H1 (cell line): ENCODE measurements around the gene RNPS1. TPM values are rescaled to one million over a fixed set of nuclear protein-coding genes. Genes with fewer than 3 reads are reported as not detected.
"Not testable (repeated sequence)": the region's sequence is repeated elsewhere in the genome, so short reads cannot be mapped to it uniquely, and the experiment has no call there.

Source experiments
- CTCF ChIA-PET: fragments of 300-600 bp; sonication (Branson Sonifier 250); formaldehyde crosslinking; loops from one replicate; lab custom pipeline; 2021; ENCODE audit not compliant: partially characterized antibody; lab: Charles Lee
- POLR2A ChIA-PET: fragments of 300-600 bp; sonication (Branson Sonifier 250); formaldehyde crosslinking; loops from one replicate; lab custom pipeline; 2021; ENCODE audit warnings: inconsistent platforms; ENCODE audit not compliant: partially characterized antibody; lab: Charles Lee
- DNase-seq, 2 experiments: peaks; one replicate each; pipeline versions ENCODE4 v3.0.0 to v3.0.0-alpha.2; 2010 to 2022; ENCODE audit warnings: low spot score in 2 of 2, low read depth in 1 of 2, mixed read lengths in 1 of 2
- FAIRE-seq: peaks from 2 replicates; lab custom pipeline; 2011; peaks lifted over from hg19 to GRCh38; lab: Jason Lieb, UNC
- H2AFZ ChIP-seq: 2 replicates; pipeline ENCODE4 v1.8.1; 2012; ENCODE audit warnings: low read length, inconsistent platforms
- H2AK5ac ChIP-seq: 2 replicates; pipeline ENCODE4 v1.6.1; 2013; ENCODE audit warnings: low read depth, low read length
- H2BK120ac ChIP-seq: replicated peaks from 2 replicates; pipeline ENCODE3; 2013; ENCODE audit warnings: low read depth, low read length, inconsistent platforms
- H2BK12ac ChIP-seq: 2 replicates; pipeline ENCODE4 v1.6.1; 2013; ENCODE audit warnings: low read depth, low read length
- H2BK15ac ChIP-seq: 2 replicates; pipeline ENCODE4 v1.6.1; 2013; ENCODE audit warnings: low read length
- H2BK20ac ChIP-seq: 2 replicates; pipeline ENCODE4 v1.6.1; 2013; ENCODE audit warnings: low read length
- H2BK5ac ChIP-seq: 2 replicates; pipeline ENCODE4 v1.6.1; 2013; ENCODE audit warnings: low read depth, low read length
- H3K14ac ChIP-seq: 2 replicates; pipeline ENCODE4 v1.6.1; 2013; ENCODE audit warnings: inconsistent platforms; ENCODE audit not compliant: insufficient read length
- H3K18ac ChIP-seq: 2 replicates; pipeline ENCODE4 v1.6.1; 2013; ENCODE audit warnings: low read length; ENCODE audit errors: extremely low read depth
- H3K23ac ChIP-seq: 2 replicates; pipeline ENCODE4 v1.6.1; 2013; ENCODE audit warnings: inconsistent platforms; ENCODE audit not compliant: insufficient read length
- H3K23me2 ChIP-seq: 2 replicates; pipeline ENCODE4 v1.6.1; 2013; ENCODE audit warnings: low read depth, low read length
- H3K27ac ChIP-seq: 2 replicates; pipeline ENCODE4 v1.6.1; 2011; ENCODE audit warnings: low read depth, low read length, inconsistent platforms
- H3K27me3 ChIP-seq, 4 experiments: replicated peaks in 1 of 4; 1 replicate in 1 of 4; 2 replicates in 3 of 4; pipeline versions ENCODE4 v1.6.1 to v1.8.1; 2011 to 2013; ENCODE audit warnings: low read length in 3 of 4, mild to moderate bottlenecking in 3 of 4, inconsistent platforms in 2 of 4, mixed read lengths in 2 of 4, moderate library complexity in 1 of 4; ENCODE audit not compliant: control insufficient read depth in 3 of 4, insufficient read depth in 3 of 4; ENCODE audit errors: extremely low read depth in 1 of 4
- H3K36me3 ChIP-seq, 4 experiments: 2 replicates each; pipeline versions ENCODE4 v1.6.1 to v1.8.1; 2011 to 2013; ENCODE audit warnings: mild to moderate bottlenecking in 4 of 4, low read length in 3 of 4, moderate library complexity in 2 of 4, control low read depth in 1 of 4, inconsistent platforms in 1 of 4; ENCODE audit not compliant: insufficient read depth in 4 of 4, control insufficient read depth in 2 of 4
- H3K4ac ChIP-seq: replicated peaks from 2 replicates; pipeline ENCODE3; 2013; ENCODE audit warnings: low read length, low read depth, mixed read lengths, inconsistent platforms; ENCODE audit not compliant: insufficient read length
- H3K4me1 ChIP-seq, 4 experiments: replicated peaks in 1 of 4; 1 replicate in 1 of 4; 2 replicates in 3 of 4; pipeline versions ENCODE4 v1.6.1 to v1.8.1; 2011 to 2013; ENCODE audit warnings: low read length in 3 of 4, inconsistent platforms in 2 of 4, mixed read lengths in 1 of 4; ENCODE audit not compliant: insufficient read depth in 4 of 4, control insufficient read depth in 3 of 4
- H3K4me2 ChIP-seq, 2 experiments: 2 replicates each; pipeline versions ENCODE4 v1.6.1 to v1.8.1; 2011 to 2013; ENCODE audit warnings: low read depth in 2 of 2, low read length in 2 of 2, control low read depth in 1 of 2, inconsistent platforms in 1 of 2, mild to moderate bottlenecking in 1 of 2; ENCODE audit not compliant: insufficient read depth in 1 of 2
- H3K4me3 ChIP-seq, 4 experiments: fragments of 200-600, 300-600 bp in 1 of 4; sonication (generic), shearing (Covaris generic), sonication (Bioruptor Twin) in 1 of 4; 2 replicates each; pipeline versions ENCODE4 v1.5.1 to v1.8.1; 2011 to 2016; ENCODE audit warnings: low read length in 4 of 4, low read depth in 3 of 4, control low read depth in 2 of 4, inconsistent platforms in 2 of 4, mild to moderate bottlenecking in 2 of 4, mixed read lengths in 1 of 4, moderate library complexity in 1 of 4; ENCODE audit not compliant: insufficient read depth in 2 of 4; ENCODE audit errors: extremely low read depth in 1 of 4
- H3K56ac ChIP-seq: replicated peaks from 2 replicates; pipeline ENCODE3; 2013; ENCODE audit warnings: low read depth, mild to moderate bottlenecking, mixed read lengths, low read length, inconsistent platforms; ENCODE audit not compliant: insufficient read length
- H3K79me1 ChIP-seq: 2 replicates; pipeline ENCODE4 v1.6.1; 2013; ENCODE audit warnings: low read depth, low read length, control low read depth
- H3K79me2 ChIP-seq, 2 experiments: 2 replicates each; pipeline versions ENCODE4 v1.6.1 to v1.8.1; 2012 to 2013; ENCODE audit warnings: low read length in 2 of 2, mild to moderate bottlenecking in 2 of 2, inconsistent platforms in 1 of 2; ENCODE audit not compliant: insufficient read depth in 2 of 2, control insufficient read depth in 1 of 2
- H3K9ac ChIP-seq, 4 experiments: replicated peaks in 1 of 4; 1 replicate in 1 of 4; 2 replicates in 3 of 4; pipeline versions ENCODE4 v1.6.1 to v1.8.1; 2011 to 2013; ENCODE audit warnings: low read depth in 3 of 4, low read length in 3 of 4, control low read depth in 2 of 4, mild to moderate bottlenecking in 2 of 4, moderate library complexity in 2 of 4, inconsistent platforms in 1 of 4; ENCODE audit errors: extremely low read depth in 1 of 4
- H3K9me3 ChIP-seq, 2 experiments: 2 replicates each; pipeline versions ENCODE4 v1.6.1 to v1.8.1; 2012 to 2013; ENCODE audit warnings: mild to moderate bottlenecking in 2 of 2, moderate library complexity in 2 of 2, control low read depth in 1 of 2, inconsistent platforms in 1 of 2, low read depth in 1 of 2, low read length in 1 of 2, mixed read lengths in 1 of 2; ENCODE audit not compliant: insufficient read depth in 2 of 2
- H4K20me1 ChIP-seq, 2 experiments: replicated peaks in 1 of 2; 2 replicates each; pipeline versions ENCODE3 to v1.8.1; 2011 to 2013; ENCODE audit warnings: inconsistent platforms in 2 of 2, low read length in 2 of 2, mild to moderate bottlenecking in 1 of 2; ENCODE audit not compliant: insufficient read depth in 2 of 2, control insufficient read depth in 1 of 2
- H4K5ac ChIP-seq: 2 replicates; pipeline ENCODE4 v1.6.1; 2013; ENCODE audit warnings: low read length, low read depth, mixed read lengths, inconsistent platforms; ENCODE audit not compliant: insufficient read length
- H4K8ac ChIP-seq: 2 replicates; pipeline ENCODE4 v1.8.0; 2013; ENCODE audit warnings: mild to moderate bottlenecking, moderate library complexity, low read length, inconsistent platforms; ENCODE audit not compliant: insufficient read depth; ENCODE audit errors: extremely low read depth
- H4K91ac ChIP-seq: replicated peaks from 2 replicates; pipeline ENCODE3; 2013; ENCODE audit warnings: low read length, mixed read lengths, inconsistent platforms; ENCODE audit not compliant: insufficient read length
- WGBS, 2 experiments: shearing (Covaris generic) in 1 of 2; methylation state at CpG; one replicate each; pipeline versions ENCODE4 v1.1.6 to v1.1.7; 2013 to 2015; ENCODE audit warnings: low lambda C conversion rate in 2 of 2, mixed read lengths in 2 of 2, inconsistent platforms in 1 of 2, low coverage in 1 of 2, missing lambda C conversion rate in 1 of 2; ENCODE audit not compliant: insufficient replicate concordance in 2 of 2, insufficient coverage in 1 of 2, insufficient read length in 1 of 2; ENCODE audit errors: extremely low coverage in 1 of 2, missing lambda C conversion rate in 1 of 2; 5-methylcytosine and 5-hydroxymethylcytosine counted together
- polyA plus RNA-seq, 7 experiments: library from polyadenylated mRNA; depleted of rRNA in 3 of 7; stranded (reverse) in 5 of 7; unstranded in 2 of 7; fragments of >200 nt in 5 of 7; fragments of 200-250 nt in 2 of 7; gene quantifications; 1 replicate in 5 of 7; 2 replicates in 1 of 7; 4 replicates in 1 of 7; pipeline versions ENCODE4 v1.2.1 to v1.2.3, GENCODE V29; 2011 to 2013; ENCODE audit warnings: missing spikeins in 2 of 7, mixed read lengths in 2 of 7
- total RNA-seq: library from RNA; stranded (reverse); fragmentation: NEBNext Ultra II Directional; extraction: Animal tissue kit (Norgen Biotek cat#: 25700); gene quantifications from 2 replicates; pipeline ENCODE4 v1.2.1, GENCODE V29; 2021

Gene RNPS1
- total and polyA plus RNA-seq, 2 of the 8 experiments (the other 6 are each of a cell fraction or from before 2014, with no cell fraction given): 330 to 350 TPM

- not testable (repeated sequence) for H2BK120ac ChIP-seq, H4K8ac ChIP-seq, H2AFZ ChIP-seq, H3K27ac ChIP-seq, H3K4me3 ChIP-seq, H4K5ac ChIP-seq, H3K9ac ChIP-seq, H3K4me1 ChIP-seq, H3K27me3 ChIP-seq, H3K79me1 ChIP-seq, H4K91ac ChIP-seq, DNase-seq, H3K23me2 ChIP-seq, FAIRE-seq, H2BK20ac ChIP-seq, H3K18ac ChIP-seq, H3K4ac ChIP-seq, H3K56ac ChIP-seq, H2AK5ac ChIP-seq, H3K14ac ChIP-seq, H3K23ac ChIP-seq, H2BK12ac ChIP-seq, H2BK5ac ChIP-seq, H3K4me2 ChIP-seq, H2BK15ac ChIP-seq, H3K9me3 ChIP-seq
- peaks cover 24 to 36% of the 10 kb centered on the region in 2 experiments for H4K20me1 ChIP-seq
- peaks cover 48 to 77% of the 10 kb centered on the region in 2 experiments for H3K79me2 ChIP-seq
- ChIA-PET POLR2A (interaction anchor here (0.6 to 13.7 kb wide), 17 partner anchors 8 to 269 kb away, joined by 3 to 228 read pairs (median 3); partner anchors contain the start of genes BRICD5 and ECI1), CTCF (interaction anchor here (0.7 to 3.6 kb wide), 7 partner anchors 8 to 80 kb away, joined by 3 to 13 read pairs (median 4); partner anchors contain the start of gene ECI1)
- peaks cover 33 to 63% (median 47%) of the 10 kb centered on the region in 4 experiments for H3K36me3 ChIP-seq
- 93% methylated on average over 14 of the region's 14 CpGs; no CpG with 5 or more reads in 1 of the 2 experiments for WGBS, 2 experiments
These were observed 4.9 kb downstream of the RNPS1 start for GRCh38 chr16:2263026-2263425.
